GM12872 (cell line): ENCODE results near the gene AHSP.

Source experiments
- CTCF ChIP-seq: IDR thresholded peaks from 3 replicates; pipeline ENCODE4 v1.5.1; 2011; ENCODE audit warnings: low read depth, mild to moderate bottlenecking, low read length, moderate library complexity; ENCODE audit not compliant: insufficient read depth

The AHSP gene

GRCh38 chr16:31513884-31514283 is 13.8 kb upstream of the AHSP start:
- TF ChIP-seq CTCF = no peak

GRCh38 chr16:31517800-31518402 is 9.8 kb upstream of the AHSP start:
- TF ChIP-seq CTCF = no peak

- no peak for TF ChIP-seq CTCF
These were observed 7.8 kb upstream of the AHSP start for GRCh38 chr16:31519759-31520431.

- TF ChIP-seq CTCF = no peak
These were observed 6.3 kb upstream of the AHSP start for GRCh38 chr16:31521368-31521767.

GRCh38 chr16:31522071-31522470 is 5.6 kb upstream of the AHSP start:
- no peak for TF ChIP-seq CTCF

- no peak for TF ChIP-seq CTCF
These were observed 2.6 kb upstream of the AHSP start for GRCh38 chr16:31525113-31525512.

GRCh38 chr16:31528523-31529107 is 915 bp downstream of the AHSP start:
- TF ChIP-seq CTCF = no peak
